ENCODE measurements around the gene HOXA7.
A peak's percentile ranks its signal among the peaks of the same experiment; 100 is the strongest.

The HOXA7 gene

DNA sequence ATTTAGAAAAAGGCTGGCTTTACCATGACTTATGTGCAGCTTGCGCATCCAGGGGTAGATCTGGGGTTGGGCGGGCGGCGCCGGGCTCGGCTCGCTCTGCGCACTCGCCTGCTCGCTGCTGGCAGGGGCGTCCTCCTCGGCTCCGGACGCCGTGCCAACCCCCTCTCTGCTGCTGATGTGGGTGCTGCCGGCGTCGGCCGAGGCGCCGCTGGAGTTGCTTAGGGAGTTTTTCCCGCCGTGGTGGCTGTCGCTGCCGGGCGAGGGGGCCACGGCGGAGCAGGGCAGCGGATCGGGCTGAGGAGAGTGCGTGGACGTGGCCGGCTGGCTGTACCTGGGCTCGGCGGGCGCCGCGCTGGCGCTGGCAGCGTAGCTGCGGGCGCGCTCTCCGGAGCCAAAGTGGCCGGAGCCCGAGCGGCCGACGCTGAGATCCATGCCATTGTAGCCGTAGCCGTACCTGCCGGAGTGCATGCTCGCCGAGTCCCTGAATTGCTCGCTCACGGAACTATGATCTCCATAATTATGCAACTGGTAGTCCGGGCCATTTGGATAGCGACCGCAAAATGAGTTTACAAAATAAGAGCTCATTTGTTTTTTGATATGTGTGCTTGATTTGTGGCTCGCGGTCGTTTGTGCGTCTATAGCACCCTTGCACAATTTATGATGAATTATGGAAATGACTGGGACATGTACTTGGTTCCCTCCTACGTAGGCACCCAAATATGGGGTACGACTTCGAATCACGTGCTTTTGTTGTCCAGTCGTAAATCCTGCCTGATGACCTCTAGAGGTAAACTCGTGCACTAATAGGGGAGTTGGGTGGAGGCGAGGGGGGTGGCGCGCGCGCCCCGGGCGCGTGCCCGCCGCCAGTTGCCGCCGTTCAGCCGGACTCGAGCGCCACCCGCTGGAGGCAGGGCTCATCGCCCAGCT, 13.2 kb downstream of the HOXA7 start, which contains the start of gene HOXA5:
HOXA5 (minus strand) TSS at position 659 of the 927 bp plus-strand sequence; CDS start at position 585, 74 bp downstream.
- in situ Hi-C loops (cut with HindIII; ENCODE audit: low pct_ligation_motif_present, low sequenced_read_pairs) = no loop called here
- TF ChIP-seq, protein P1, sequence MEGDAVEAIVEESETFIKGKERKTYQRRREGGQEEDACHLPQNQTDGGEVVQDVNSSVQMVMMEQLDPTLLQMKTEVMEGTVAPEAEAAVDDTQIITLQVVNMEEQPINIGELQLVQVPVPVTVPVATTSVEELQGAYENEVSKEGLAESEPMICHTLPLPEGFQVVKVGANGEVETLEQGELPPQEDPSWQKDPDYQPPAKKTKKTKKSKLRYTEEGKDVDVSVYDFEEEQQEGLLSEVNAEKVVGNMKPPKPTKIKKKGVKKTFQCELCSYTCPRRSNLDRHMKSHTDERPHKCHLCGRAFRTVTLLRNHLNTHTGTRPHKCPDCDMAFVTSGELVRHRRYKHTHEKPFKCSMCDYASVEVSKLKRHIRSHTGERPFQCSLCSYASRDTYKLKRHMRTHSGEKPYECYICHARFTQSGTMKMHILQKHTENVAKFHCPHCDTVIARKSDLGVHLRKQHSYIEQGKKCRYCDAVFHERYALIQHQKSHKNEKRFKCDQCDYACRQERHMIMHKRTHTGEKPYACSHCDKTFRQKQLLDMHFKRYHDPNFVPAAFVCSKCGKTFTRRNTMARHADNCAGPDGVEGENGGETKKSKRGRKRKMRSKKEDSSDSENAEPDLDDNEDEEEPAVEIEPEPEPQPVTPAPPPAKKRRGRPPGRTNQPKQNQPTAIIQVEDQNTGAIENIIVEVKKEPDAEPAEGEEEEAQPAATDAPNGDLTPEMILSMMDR (IDR thresholded peaks at IDR 0.05; ENCODE audit: low read depth, low read length, missing control alignments) = peak; percentile 47
- Histone ChIP-seq H3K4me3 (ENCODE audit: low read depth, low read length) (peak within 1 kb of the TSS; percentile 40), H3K27ac (no peak within 1 kb of the TSS), H3K36me3 (replicated peaks) (no peaks in the 10 kb centered on the region), H3K27me3 (replicated peaks) (peaks cover 96% of the 10 kb centered on the region)
- no peak for DNase-seq

DNA sequence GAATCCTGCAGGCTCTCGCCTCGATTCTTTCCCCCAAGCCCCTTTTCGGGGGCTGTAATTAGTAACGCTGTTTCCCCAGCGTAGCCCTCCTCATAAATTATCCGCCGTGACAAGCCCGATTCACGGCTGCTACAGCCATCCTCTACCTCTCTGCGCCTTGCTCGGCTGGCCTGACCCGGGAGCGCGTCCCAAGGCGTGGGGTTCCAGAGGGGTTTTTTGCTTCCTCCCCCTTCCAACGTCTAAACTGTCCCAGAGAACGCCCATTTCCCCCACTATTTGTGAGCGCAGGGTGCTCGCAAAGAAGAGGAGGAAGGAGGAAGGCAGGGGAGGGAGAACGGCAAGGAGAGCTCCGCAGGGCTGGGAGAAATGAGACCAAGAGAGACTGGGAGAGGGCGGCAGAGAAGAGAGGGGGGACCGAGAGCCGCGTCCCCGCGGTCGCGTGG, 13.9 kb downstream of the HOXA7 start:
- TF ChIP-seq, protein P1 (IDR thresholded peaks at IDR 0.05; ENCODE audit: low read depth, low read length, missing control alignments) = no peak
- Histone ChIP-seq H3K36me3 (replicated peaks) (no peaks in the 10 kb centered on the region), H3K27ac (no peak overlapping the region), H3K4me3 (ENCODE audit: low read depth, low read length) (peak overlapping the region; percentile 40), H3K27me3 (replicated peaks) (peaks cover 97% of the 10 kb centered on the region)
- in situ Hi-C loops (cut with HindIII; ENCODE audit: low pct_ligation_motif_present, low sequenced_read_pairs) = no loop called here
- no peak for DNase-seq

DNA sequence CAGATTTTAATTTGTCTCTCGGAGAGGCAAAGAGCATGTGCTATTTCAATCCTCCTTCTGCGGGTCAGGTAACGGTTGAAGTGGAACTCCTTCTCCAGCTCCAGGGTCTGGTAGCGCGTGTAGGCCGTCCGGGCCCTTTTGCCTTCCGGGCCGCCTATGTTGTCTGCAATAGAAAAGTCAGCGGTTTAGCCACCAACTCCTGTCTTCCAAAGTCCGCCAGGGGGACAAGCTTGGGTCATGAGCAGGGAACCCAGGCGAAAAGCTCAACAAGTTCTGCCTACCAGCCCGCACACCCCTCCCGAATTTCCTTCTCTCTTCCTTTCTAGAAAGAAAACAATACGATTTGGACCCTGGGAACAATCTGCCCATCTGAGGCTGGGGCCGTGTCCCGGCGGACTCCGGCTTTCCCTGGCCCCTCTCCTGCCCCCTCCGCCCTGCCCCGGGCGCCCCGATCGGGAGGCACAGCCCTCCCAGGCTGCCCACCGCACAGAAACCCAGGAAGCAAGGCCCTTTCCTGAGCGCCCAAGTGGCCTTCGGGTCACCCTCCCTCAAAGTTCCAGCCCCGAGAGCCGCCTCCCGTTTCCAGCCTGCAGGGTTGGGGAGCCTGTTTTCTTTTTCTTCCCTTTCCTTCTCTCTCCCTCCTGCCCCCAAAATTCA, 14.4 kb downstream of the HOXA7 start:
- H3K27me3 ChIP-seq (replicated peaks) = peaks cover 97% of the 10 kb centered on the region
- no peaks in the 10 kb centered on the region for H3K36me3 ChIP-seq (replicated peaks)
- in situ Hi-C loops (cut with HindIII; ENCODE audit: low pct_ligation_motif_present, low sequenced_read_pairs) = no loop called here
- TF ChIP-seq, protein P1 (IDR thresholded peaks at IDR 0.05; ENCODE audit: low read depth, low read length, missing control alignments) = peak; percentile 4
- no peak for DNase-seq
- H3K4me3 ChIP-seq (ENCODE audit: low read depth, low read length) = peak overlapping the region; percentile 40
- no peak overlapping the region for H3K27ac ChIP-seq

DNA sequence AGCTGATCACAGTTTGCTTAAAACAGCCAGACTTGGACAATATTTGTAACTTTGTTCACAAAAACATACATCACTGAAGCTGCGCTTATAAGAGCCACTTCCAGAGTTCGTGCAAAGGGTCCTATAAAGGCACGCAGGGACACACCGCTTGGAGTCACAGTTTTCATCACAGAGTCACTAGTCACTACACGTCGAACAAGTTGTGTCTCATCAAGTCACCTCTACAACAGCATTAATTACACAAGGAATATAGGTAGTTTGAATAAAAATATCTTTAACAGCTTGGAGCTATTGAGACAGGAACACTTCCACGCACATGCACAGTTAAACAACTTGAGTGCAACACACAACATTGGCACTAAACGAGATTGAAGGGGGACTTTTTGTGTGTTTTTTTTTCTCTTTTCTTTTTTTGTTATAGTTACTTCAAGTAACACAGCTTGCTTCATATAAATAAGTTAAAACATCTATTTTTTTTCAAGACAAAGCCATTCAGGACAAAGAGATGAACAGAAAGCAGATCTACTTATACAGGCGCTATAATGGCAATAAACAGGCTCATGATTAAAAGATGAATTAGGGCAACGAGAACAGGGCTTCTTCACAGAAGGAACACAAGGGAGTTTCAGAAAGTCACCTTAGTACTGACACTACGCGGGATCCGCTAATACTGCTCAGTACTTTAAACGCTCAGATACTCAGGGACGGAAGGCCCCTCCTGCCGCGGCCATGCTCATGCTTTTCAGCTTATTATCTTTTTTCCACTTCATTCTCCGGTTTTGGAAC, 15.1 kb downstream of the HOXA7 start:
- TF ChIP-seq, protein P1 (IDR thresholded peaks at IDR 0.05; ENCODE audit: low read depth, low read length, missing control alignments) = no peak
- Histone ChIP-seq H3K36me3 (replicated peaks) (no peaks in the 10 kb centered on the region), H3K4me3 (ENCODE audit: low read depth, low read length) (no peak overlapping the region), H3K27me3 (replicated peaks) (peaks cover 97% of the 10 kb centered on the region), H3K27ac (no peak overlapping the region)
- in situ Hi-C loops (cut with HindIII; ENCODE audit: low pct_ligation_motif_present, low sequenced_read_pairs) = no loop called here
- DNase-seq = no peak

DNA sequence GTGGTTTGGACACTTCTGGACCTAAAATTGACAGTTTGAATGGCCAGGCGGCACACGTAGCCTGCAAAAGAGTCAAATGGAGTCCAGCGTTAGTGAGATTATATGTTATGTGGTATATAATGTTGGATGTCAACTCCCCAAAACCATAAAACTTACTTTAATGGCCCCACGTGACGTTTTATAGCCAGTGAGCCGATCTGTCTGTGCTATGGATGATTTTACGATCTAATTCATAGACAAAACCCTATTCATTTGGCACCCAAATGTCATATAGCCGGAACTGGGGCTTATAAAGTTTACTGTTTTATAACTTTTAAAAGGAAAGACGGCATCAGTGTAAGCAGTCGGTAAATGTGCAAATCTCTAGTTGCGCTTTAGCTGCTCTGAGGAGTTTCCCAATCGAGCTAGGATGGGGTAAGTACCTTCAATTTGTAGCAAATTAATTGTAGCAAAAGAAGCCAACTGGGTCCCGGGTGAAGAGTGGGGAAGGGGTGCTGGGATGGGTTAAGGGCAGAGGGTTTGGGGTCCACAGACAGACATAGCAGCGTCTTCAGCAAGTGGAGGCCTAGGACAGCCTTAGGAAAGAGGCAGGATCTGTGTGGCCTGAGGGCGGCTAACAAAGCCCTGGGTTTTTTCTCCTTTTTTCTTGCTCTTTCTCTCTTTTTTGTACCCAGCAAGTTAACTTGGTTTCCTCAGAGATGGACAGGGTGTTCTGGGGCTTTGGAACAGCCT, 16.2 kb downstream of the HOXA7 start:
- H3K27me3 ChIP-seq (replicated peaks) = peaks cover 97% of the 10 kb centered on the region
- no peak overlapping the region for H3K4me3 ChIP-seq (ENCODE audit: low read depth, low read length)
- no peak for DNase-seq
- no peak overlapping the region for H3K27ac ChIP-seq
- H3K36me3 ChIP-seq (replicated peaks) = no peaks in the 10 kb centered on the region
- in situ Hi-C loops (cut with HindIII; ENCODE audit: low pct_ligation_motif_present, low sequenced_read_pairs) = no loop called here
- TF ChIP-seq, protein P1 (IDR thresholded peaks at IDR 0.05; ENCODE audit: low read depth, low read length, missing control alignments) = no peak

Data from brain microvascular endothelial cell (primary cell).